Panc1 (cell line): ENCODE measurements around the gene UBAP1. TPM values are rescaled to one million over a fixed set of nuclear protein-coding genes. Genes with fewer than 3 reads are reported as not detected.

ENCODE experiments used
- ATAC-seq: fragments of 200-7000 bp; cut with Tn5 transposase; 2 replicates; pipeline ENCODE4 v1.9.1; 2020; ENCODE audit warnings: mild to moderate bottlenecking, moderate library complexity
- BruUV-seq: library from RNA; stranded (reverse); fragments of 400-500 nt; replicated peaks from 2 replicates; lab custom pipeline; 2021; lab: Mats Ljungman, UMichigan
- CTCF ChIA-PET: fragments of 300-600 bp; sonication (Branson Sonifier 250); formaldehyde crosslinking; loops from one replicate; lab custom pipeline; 2022; ENCODE audit warnings: antibody characterized with exemption; lab: Charles Lee
- POLR2A ChIA-PET: fragments of 300-600 bp; sonication (Branson Sonifier 250); formaldehyde crosslinking; loops from one replicate; lab custom pipeline; 2022; ENCODE audit warnings: antibody characterized with exemption; lab: Charles Lee
- DNase-seq: peaks from one replicate; pipeline ENCODE4 v3.0.0-alpha.2; 2010; ENCODE audit warnings: low read depth, low spot score
- H3K27ac ChIP-seq: 2 replicates; pipeline ENCODE4 v1.5.1; 2011; ENCODE audit warnings: mild to moderate bottlenecking, low read length, inconsistent platforms
- H3K27me3 ChIP-seq: fragments of 200-500 bp; sonication (Bioruptor generic); 2 replicates; pipeline ENCODE4 v1.6.0; 2014; ENCODE audit warnings: low read length, inconsistent platforms; ENCODE audit not compliant: control insufficient read depth, insufficient read depth
- H3K36me3 ChIP-seq: fragments of 200-500 bp; sonication (Bioruptor generic); 2 replicates; pipeline ENCODE4 v1.5.1; 2014; ENCODE audit warnings: inconsistent platforms, mild to moderate bottlenecking, low read length, moderate library complexity; ENCODE audit not compliant: control insufficient read depth, insufficient read depth
- H3K4me1 ChIP-seq: 2 replicates; pipeline ENCODE4 v1.5.1; 2011; ENCODE audit warnings: inconsistent platforms, mild to moderate bottlenecking, low read length, moderate library complexity; ENCODE audit not compliant: control insufficient read depth, insufficient read depth
- H3K4me3 ChIP-seq, 2 experiments: 2 replicates each; pipeline ENCODE4 v1.5.1; 2011 to 2012; ENCODE audit warnings: low read depth in 2 of 2, low read length in 2 of 2, mild to moderate bottlenecking in 2 of 2, inconsistent platforms in 1 of 2, moderate library complexity in 1 of 2
- H3K9me3 ChIP-seq: fragments of 200-500 bp; sonication (Bioruptor generic); 2 replicates; pipeline ENCODE4 v1.5.1; 2014; ENCODE audit warnings: low read depth, mild to moderate bottlenecking, inconsistent platforms, low read length, moderate library complexity; ENCODE audit not compliant: control insufficient read depth, insufficient read depth
- POLR2AphosphoS5 ChIP-seq: IDR thresholded peaks from 2 replicates; pipeline ENCODE4 v1.6.1; 2012; ENCODE audit warnings: mild to moderate bottlenecking, low read depth, low read length, moderate library complexity
- SIN3A ChIP-seq: IDR thresholded peaks from 2 replicates; pipeline ENCODE4 v1.6.1; 2012; ENCODE audit warnings: low read depth, mild to moderate bottlenecking, low read length, moderate library complexity, borderline replicate concordance; ENCODE audit not compliant: insufficient read depth
- TCF7L2 ChIP-seq: IDR thresholded peaks from 2 replicates; pipeline ENCODE4 v1.6.1; 2011; ENCODE audit warnings: mild to moderate bottlenecking, low read depth, low read length, inconsistent platforms
- in situ Hi-C: cut with HindIII; loops from 2 replicates; pipeline ENCODE4 v1.10.0; 2016; ENCODE audit warnings: low sequenced_read_pairs, low pct_unique_long_range_greater_than_20kb
- intact Hi-C: fragments of 100-400 bp; cut with micrococcal nuclease; formaldehyde crosslinking; loops from one replicate; pipeline ENCODE4 v1.10.0; 2022; ENCODE audit not compliant: unreplicated experiment
- total RNA-seq: library from RNA; stranded (reverse); gene quantifications from one replicate; pipeline ENCODE4 v1.2.1, GENCODE V29; 2021; ENCODE audit not compliant: unreplicated experiment
- TF ChIP-seq, protein P1 (sequence below): fragments of 450-650 bp; IDR thresholded peaks from 2 replicates; pipeline ENCODE4 v1.5.1; 2017; ENCODE audit warnings: mild to moderate bottlenecking
- TF ChIP-seq, protein P2 (sequence below), 2 experiments: IDR thresholded peaks; 2 replicates each; pipeline ENCODE4 v1.6.1; 2011 to 2012; ENCODE audit warnings: low read depth in 2 of 2, control low read depth in 1 of 2, low read length in 1 of 2, mild to moderate bottlenecking in 1 of 2, moderate library complexity in 1 of 2; ENCODE audit not compliant: insufficient read depth in 1 of 2

Gene UBAP1
- total RNA-seq, 1 experiment from 2014 or later: 55.3 TPM

DNA sequence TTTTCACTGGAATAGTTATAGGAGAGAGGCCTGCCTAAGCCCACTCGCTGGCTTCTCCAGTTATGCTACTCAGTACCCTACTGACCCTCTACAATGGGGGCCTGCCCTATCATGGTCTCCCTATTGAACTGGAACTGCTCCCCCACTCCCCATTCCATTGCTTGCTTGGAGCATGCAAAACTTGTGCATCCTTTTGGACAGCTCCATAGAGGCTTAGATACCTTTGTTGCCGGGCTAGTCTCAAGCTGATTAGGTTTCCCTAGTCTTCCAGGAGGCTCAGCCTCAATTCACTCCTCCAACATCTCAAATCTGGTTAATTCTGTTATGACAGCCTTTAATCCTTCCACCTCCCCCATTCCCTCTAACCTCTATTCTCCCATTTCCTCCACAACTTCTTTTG lies 110.3 kb downstream of the UBAP1 start:
- H3K9me3 ChIP-seq: no peaks in the 10 kb centered on the region
- H3K36me3 ChIP-seq: no peaks in the 10 kb centered on the region
- H3K27me3 ChIP-seq: no peaks in the 10 kb centered on the region
- ATAC-seq (no peak), DNase-seq (no peak)
- H3K4me1 ChIP-seq: no peaks in the 10 kb centered on the region
- intact Hi-C loops (no loop called here), in situ Hi-C loops (no loop called here)
- ChIA-PET CTCF (no interaction called here), POLR2A (interaction anchor here (0.6 kb wide), 1 partner anchor 25 kb away, joined by 7 read pairs; no protein-coding TSS in a partner anchor)
- no TSS peak for BruUV-seq
- TF ChIP-seq SIN3A (no peak), POLR2AphosphoS5 (no peak)
- TF ChIP-seq, protein P1, sequence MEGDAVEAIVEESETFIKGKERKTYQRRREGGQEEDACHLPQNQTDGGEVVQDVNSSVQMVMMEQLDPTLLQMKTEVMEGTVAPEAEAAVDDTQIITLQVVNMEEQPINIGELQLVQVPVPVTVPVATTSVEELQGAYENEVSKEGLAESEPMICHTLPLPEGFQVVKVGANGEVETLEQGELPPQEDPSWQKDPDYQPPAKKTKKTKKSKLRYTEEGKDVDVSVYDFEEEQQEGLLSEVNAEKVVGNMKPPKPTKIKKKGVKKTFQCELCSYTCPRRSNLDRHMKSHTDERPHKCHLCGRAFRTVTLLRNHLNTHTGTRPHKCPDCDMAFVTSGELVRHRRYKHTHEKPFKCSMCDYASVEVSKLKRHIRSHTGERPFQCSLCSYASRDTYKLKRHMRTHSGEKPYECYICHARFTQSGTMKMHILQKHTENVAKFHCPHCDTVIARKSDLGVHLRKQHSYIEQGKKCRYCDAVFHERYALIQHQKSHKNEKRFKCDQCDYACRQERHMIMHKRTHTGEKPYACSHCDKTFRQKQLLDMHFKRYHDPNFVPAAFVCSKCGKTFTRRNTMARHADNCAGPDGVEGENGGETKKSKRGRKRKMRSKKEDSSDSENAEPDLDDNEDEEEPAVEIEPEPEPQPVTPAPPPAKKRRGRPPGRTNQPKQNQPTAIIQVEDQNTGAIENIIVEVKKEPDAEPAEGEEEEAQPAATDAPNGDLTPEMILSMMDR: no peak
- no peak overlapping the region for H3K4me3 ChIP-seq
- no peak overlapping the region for H3K27ac ChIP-seq

DNA sequence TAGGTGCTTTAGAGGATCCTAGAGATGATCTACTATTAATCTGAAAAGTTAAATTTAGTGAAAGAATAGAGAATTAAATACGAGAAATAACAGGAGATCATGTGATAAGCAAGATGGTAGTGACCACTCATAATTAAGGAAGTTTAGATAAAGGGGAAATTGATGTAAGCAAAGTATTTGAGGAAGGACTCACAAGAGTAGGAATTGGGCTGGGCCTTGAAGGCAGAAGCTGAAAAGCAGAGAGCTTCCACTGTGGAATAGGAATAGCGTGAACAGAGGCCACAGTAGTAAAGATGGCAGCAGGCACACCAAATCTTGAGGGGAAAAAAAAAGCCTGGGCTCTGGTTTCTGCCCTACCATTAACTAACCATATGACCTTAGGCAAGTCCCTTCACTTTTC lies 112.2 kb downstream of the UBAP1 start:
- no TSS peak for BruUV-seq
- ChIA-PET POLR2A (no interaction called here), CTCF (no interaction called here)
- Histone ChIP-seq H3K27ac (no peak overlapping the region), H3K9me3 (no peaks in the 10 kb centered on the region), H3K4me1 (no peaks in the 10 kb centered on the region), H3K4me3 (no peak overlapping the region), H3K36me3 (no peaks in the 10 kb centered on the region), H3K27me3 (no peaks in the 10 kb centered on the region)
- in situ Hi-C loops: no loop called here
- intact Hi-C loops: no loop called here
- ATAC-seq: no peak
- DNase-seq: no peak
- TF ChIP-seq SIN3A (no peak), POLR2AphosphoS5 (no peak), TCF7L2 (no peak)
- TF ChIP-seq, protein P1: no peak
- TF ChIP-seq, protein P2, sequence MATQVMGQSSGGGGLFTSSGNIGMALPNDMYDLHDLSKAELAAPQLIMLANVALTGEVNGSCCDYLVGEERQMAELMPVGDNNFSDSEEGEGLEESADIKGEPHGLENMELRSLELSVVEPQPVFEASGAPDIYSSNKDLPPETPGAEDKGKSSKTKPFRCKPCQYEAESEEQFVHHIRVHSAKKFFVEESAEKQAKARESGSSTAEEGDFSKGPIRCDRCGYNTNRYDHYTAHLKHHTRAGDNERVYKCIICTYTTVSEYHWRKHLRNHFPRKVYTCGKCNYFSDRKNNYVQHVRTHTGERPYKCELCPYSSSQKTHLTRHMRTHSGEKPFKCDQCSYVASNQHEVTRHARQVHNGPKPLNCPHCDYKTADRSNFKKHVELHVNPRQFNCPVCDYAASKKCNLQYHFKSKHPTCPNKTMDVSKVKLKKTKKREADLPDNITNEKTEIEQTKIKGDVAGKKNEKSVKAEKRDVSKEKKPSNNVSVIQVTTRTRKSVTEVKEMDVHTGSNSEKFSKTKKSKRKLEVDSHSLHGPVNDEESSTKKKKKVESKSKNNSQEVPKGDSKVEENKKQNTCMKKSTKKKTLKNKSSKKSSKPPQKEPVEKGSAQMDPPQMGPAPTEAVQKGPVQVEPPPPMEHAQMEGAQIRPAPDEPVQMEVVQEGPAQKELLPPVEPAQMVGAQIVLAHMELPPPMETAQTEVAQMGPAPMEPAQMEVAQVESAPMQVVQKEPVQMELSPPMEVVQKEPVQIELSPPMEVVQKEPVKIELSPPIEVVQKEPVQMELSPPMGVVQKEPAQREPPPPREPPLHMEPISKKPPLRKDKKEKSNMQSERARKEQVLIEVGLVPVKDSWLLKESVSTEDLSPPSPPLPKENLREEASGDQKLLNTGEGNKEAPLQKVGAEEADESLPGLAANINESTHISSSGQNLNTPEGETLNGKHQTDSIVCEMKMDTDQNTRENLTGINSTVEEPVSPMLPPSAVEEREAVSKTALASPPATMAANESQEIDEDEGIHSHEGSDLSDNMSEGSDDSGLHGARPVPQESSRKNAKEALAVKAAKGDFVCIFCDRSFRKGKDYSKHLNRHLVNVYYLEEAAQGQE (IDR thresholded peaks at IDR 0.05; ENCODE audit: insufficient read depth in 1 of 2, low read depth in 2 of 2, low read length in 1 of 2): no peak
